Neural cell (in vitro differentiated cells): ENCODE measurements around the gene BCAR3.

Source experiments
- EP300 ChIP-seq: fragments of 450-650 bp; conservative IDR thresholded peaks from 2 replicates; pipeline ENCODE4 v1.6.1; 2014; ENCODE audit warnings: antibody characterized with exemption, mild to moderate bottlenecking, moderate library complexity; ENCODE audit not compliant: poor library complexity, severe bottlenecking
- RAD21 ChIP-seq: fragments of 450-650 bp; conservative IDR thresholded peaks from 2 replicates; pipeline ENCODE4 v1.6.1; 2014; ENCODE audit warnings: antibody characterized with exemption, mild to moderate bottlenecking, moderate library complexity
- TAF1 ChIP-seq: IDR thresholded peaks from 2 replicates; pipeline ENCODE4 v1.6.1; 2012; ENCODE audit warnings: low read depth
- TF ChIP-seq, protein P1 (sequence below): fragments of 450-650 bp; IDR thresholded peaks from 2 replicates; pipeline ENCODE4 v1.5.1; 2014; ENCODE audit warnings: antibody characterized with exemption, mild to moderate bottlenecking, moderate library complexity; ENCODE audit not compliant: poor library complexity, severe bottlenecking

- TF ChIP-seq, protein P1, sequence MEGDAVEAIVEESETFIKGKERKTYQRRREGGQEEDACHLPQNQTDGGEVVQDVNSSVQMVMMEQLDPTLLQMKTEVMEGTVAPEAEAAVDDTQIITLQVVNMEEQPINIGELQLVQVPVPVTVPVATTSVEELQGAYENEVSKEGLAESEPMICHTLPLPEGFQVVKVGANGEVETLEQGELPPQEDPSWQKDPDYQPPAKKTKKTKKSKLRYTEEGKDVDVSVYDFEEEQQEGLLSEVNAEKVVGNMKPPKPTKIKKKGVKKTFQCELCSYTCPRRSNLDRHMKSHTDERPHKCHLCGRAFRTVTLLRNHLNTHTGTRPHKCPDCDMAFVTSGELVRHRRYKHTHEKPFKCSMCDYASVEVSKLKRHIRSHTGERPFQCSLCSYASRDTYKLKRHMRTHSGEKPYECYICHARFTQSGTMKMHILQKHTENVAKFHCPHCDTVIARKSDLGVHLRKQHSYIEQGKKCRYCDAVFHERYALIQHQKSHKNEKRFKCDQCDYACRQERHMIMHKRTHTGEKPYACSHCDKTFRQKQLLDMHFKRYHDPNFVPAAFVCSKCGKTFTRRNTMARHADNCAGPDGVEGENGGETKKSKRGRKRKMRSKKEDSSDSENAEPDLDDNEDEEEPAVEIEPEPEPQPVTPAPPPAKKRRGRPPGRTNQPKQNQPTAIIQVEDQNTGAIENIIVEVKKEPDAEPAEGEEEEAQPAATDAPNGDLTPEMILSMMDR = no peak
- TF ChIP-seq RAD21 (no peak), TAF1 (no peak), EP300 (no peak)
Observed at GRCh38 chr1:93617670-93618499, 63.8 kb downstream of the BCAR3 start.
